Naive B cell (primary cell): Measurements from ENCODE around the gene YTHDF1. TPM values are rescaled to one million over a fixed set of nuclear protein-coding genes. Genes with fewer than 3 reads are reported as not detected.

Experiments used
- ATAC-seq, 2 donors: fragments of 150-1000 bp; cut with Tn5 transposase; 2 replicates each; pipeline ENCODE4 v1.10.0; 2021; ENCODE audit warnings: low read depth in 2 of 2, mild to moderate bottlenecking in 2 of 2, moderate library complexity in 2 of 2
- DNase-seq: peaks from one replicate; pipeline ENCODE4 v3.0.0; 2022
- H3K27ac Mint-ChIP-seq, 6 donors: one replicate each; pipeline ENCODE4 v1.8.0; 2020 to 2022; ENCODE audit warnings: mild to moderate bottlenecking in 6 of 6, mixed read lengths in 6 of 6, moderate library complexity in 5 of 6, inconsistent platforms in 2 of 6
- H3K27me3 Mint-ChIP-seq, 3 donors: one replicate each; pipeline ENCODE4 v1.8.0; 2021 to 2022; ENCODE audit warnings: mixed read lengths in 3 of 3, mild to moderate bottlenecking in 1 of 3
- H3K36me3 Mint-ChIP-seq, 2 donors: one replicate each; pipeline ENCODE4 v1.8.0; 2020 to 2022; ENCODE audit warnings: mixed read lengths in 2 of 2, inconsistent platforms in 1 of 2, mild to moderate bottlenecking in 1 of 2
- H3K4me1 Mint-ChIP-seq, 3 donors: one replicate each; pipeline ENCODE4 v1.8.0; 2020 to 2022; ENCODE audit warnings: mixed read lengths in 3 of 3, inconsistent platforms in 1 of 3, mild to moderate bottlenecking in 1 of 3, moderate library complexity in 1 of 3
- H3K4me3 Mint-ChIP-seq, 8 donors: one replicate each; pipeline ENCODE4 v1.8.0; 2020 to 2022; ENCODE audit warnings: mild to moderate bottlenecking in 8 of 8, mixed read lengths in 8 of 8, moderate library complexity in 8 of 8, inconsistent platforms in 2 of 8
- H3K9me3 Mint-ChIP-seq, 7 donors: one replicate each; pipeline ENCODE4 v1.8.0; 2020 to 2022; ENCODE audit warnings: mixed read lengths in 7 of 7, mild to moderate bottlenecking in 5 of 7, inconsistent platforms in 2 of 7, moderate library complexity in 1 of 7
- polyA plus RNA-seq, 6 donors: library from polyadenylated mRNA; unstranded; fragments of 300-500 nt; fragmentation: Illumina TruSeq; gene quantifications; one replicate each; pipeline ENCODE4 v1.2.3, GENCODE V29; 2021; ENCODE audit warnings: low read depth in 6 of 6

YTHDF1 gene
- polyA plus RNA-seq, 6 donors from 2014 or later = 27.4 to 41.9 (median 34.6) TPM

GRCh38 chr20:63173552-63174191 lies 42.3 kb downstream of the YTHDF1 start:
- ATAC-seq (no peak), DNase-seq (no peak)
- Mint-ChIP-seq H3K27me3 (peaks cover 21 to 71% (median 64%) of the 10 kb centered on the region in 3 donors), H3K27ac (no peak overlapping the region), H3K9me3 (peaks cover 0 to 5% (median 0%) of the 10 kb centered on the region in 7 donors), H3K4me1 (peaks cover 9 to 31% (median 23%) of the 10 kb centered on the region in 3 donors), H3K4me3 (no peak overlapping the region), H3K36me3 (peaks cover 0 to 12% of the 10 kb centered on the region in 2 donors)

GRCh38 chr20:63172726-63173125 lies 43.2 kb downstream of the YTHDF1 start:
- Mint-ChIP-seq H3K36me3 (peaks cover 0 to 12% of the 10 kb centered on the region in 2 donors), H3K27ac (no peak overlapping the region), H3K4me1 (peaks cover 7 to 28% (median 23%) of the 10 kb centered on the region in 3 donors), H3K4me3 (peak overlapping the region in 1 of 8 donors; percentile 41), H3K9me3 (peaks cover 0 to 5% (median 0%) of the 10 kb centered on the region in 7 donors), H3K27me3 (peaks cover 21 to 71% (median 64%) of the 10 kb centered on the region in 3 donors)
- DNase-seq (no peak), ATAC-seq (no peak)

GRCh38 chr20:63171991-63172390 lies 43.9 kb downstream of the YTHDF1 start:
- peaks cover 21 to 69% (median 64%) of the 10 kb centered on the region in 3 donors for H3K27me3 Mint-ChIP-seq
- H3K27ac Mint-ChIP-seq = no peak overlapping the region
- peak overlapping the region in 1 of 8 donors; percentile 34 for H3K4me3 Mint-ChIP-seq
- no peak for DNase-seq
- ATAC-seq = no peak
- H3K9me3 Mint-ChIP-seq = peaks cover 0 to 5% (median 0%) of the 10 kb centered on the region in 7 donors
- H3K36me3 Mint-ChIP-seq = peaks cover 0 to 12% of the 10 kb centered on the region in 2 donors
- H3K4me1 Mint-ChIP-seq = peaks cover 7 to 24% (median 20%) of the 10 kb centered on the region in 3 donors

GRCh38 chr20:63169681-63170080 lies 46.2 kb downstream of the YTHDF1 start:
- ATAC-seq = no peak
- no peak overlapping the region for H3K4me3 Mint-ChIP-seq
- H3K4me1 Mint-ChIP-seq = peaks cover 3 to 13% (median 12%) of the 10 kb centered on the region in 3 donors

GRCh38 chr20:63168861-63169260 lies 47.1 kb downstream of the YTHDF1 start:
- ATAC-seq (no peak), DNase-seq (no peak)
- peaks cover 16 to 44% (median 40%) of the 10 kb centered on the region in 3 donors for H3K27me3 Mint-ChIP-seq
- peaks cover 0 to 9% (median 9%) of the 10 kb centered on the region in 3 donors for H3K4me1 Mint-ChIP-seq
- no peak overlapping the region for H3K27ac Mint-ChIP-seq
- peaks cover 0 to 12% of the 10 kb centered on the region in 2 donors for H3K36me3 Mint-ChIP-seq
- no peak overlapping the region for H3K4me3 Mint-ChIP-seq
- H3K9me3 Mint-ChIP-seq = peaks cover 0 to 5% (median 0%) of the 10 kb centered on the region in 7 donors

More at GRCh38 chr20:63169681-63170080, 46.2 kb downstream of the YTHDF1 start:
- Mint-ChIP-seq H3K9me3 (peaks cover 0 to 5% (median 0%) of the 10 kb centered on the region in 7 donors), H3K27ac (no peak overlapping the region), H3K27me3 (peaks cover 16 to 50% (median 48%) of the 10 kb centered on the region in 3 donors), H3K36me3 (peaks cover 0 to 12% of the 10 kb centered on the region in 2 donors)
- DNase-seq = no peak

- Mint-ChIP-seq H3K27me3 (peaks cover 16 to 46% (median 35%) of the 10 kb centered on the region in 3 donors), H3K9me3 (peaks cover 0 to 5% (median 0%) of the 10 kb centered on the region in 7 donors), H3K36me3 (peaks cover 0 to 12% of the 10 kb centered on the region in 2 donors), H3K4me1 (peaks cover 0 to 9% (median 9%) of the 10 kb centered on the region in 3 donors), H3K27ac (no peak overlapping the region), H3K4me3 (no peak overlapping the region)
- DNase-seq (no peak), ATAC-seq (no peak)
These were observed 47.9 kb downstream of the YTHDF1 start for GRCh38 chr20:63167918-63168520.

- Mint-ChIP-seq H3K4me3 (no peak overlapping the region), H3K27ac (no peak overlapping the region), H3K27me3 (peaks cover 15 to 40% (median 29%) of the 10 kb centered on the region in 3 donors), H3K36me3 (peaks cover 0 to 9% of the 10 kb centered on the region in 2 donors), H3K4me1 (peaks cover 0 to 9% (median 8%) of the 10 kb centered on the region in 3 donors), H3K9me3 (peaks cover 0 to 5% (median 0%) of the 10 kb centered on the region in 7 donors)
- ATAC-seq (no peak), DNase-seq (no peak)
These were observed 48.7 kb downstream of the YTHDF1 start for GRCh38 chr20:63167026-63167917.

GRCh38 chr20:63166193-63167020 lies 49.5 kb downstream of the YTHDF1 start:
- DNase-seq (no peak), ATAC-seq (no peak)
- Mint-ChIP-seq H3K27ac (peak overlapping the region in 1 of 6 donors; percentile 65), H3K4me3 (peak overlapping the region in 1 of 8 donors; percentile 16), H3K9me3 (no peaks in the 10 kb centered on the region), H3K4me1 (no peaks in the 10 kb centered on the region), H3K36me3 (peaks cover 0 to under 1% of the 10 kb centered on the region in 2 donors), H3K27me3 (peaks cover 6 to 39% (median 27%) of the 10 kb centered on the region in 3 donors)

- peak overlapping the region in 1 of 6 donors; percentile 65 for H3K27ac Mint-ChIP-seq
- H3K9me3 Mint-ChIP-seq = no peaks in the 10 kb centered on the region
- ATAC-seq (no peak), DNase-seq (no peak)
- no peaks in the 10 kb centered on the region for H3K4me1 Mint-ChIP-seq
- H3K36me3 Mint-ChIP-seq = no peaks in the 10 kb centered on the region
- peaks cover 0 to 37% (median 22%) of the 10 kb centered on the region in 3 donors for H3K27me3 Mint-ChIP-seq
- H3K4me3 Mint-ChIP-seq = no peak overlapping the region
These were observed 50.4 kb downstream of the YTHDF1 start for GRCh38 chr20:63165356-63166192.

- DNase-seq (no peak), ATAC-seq (no peak)
- Mint-ChIP-seq H3K36me3 (no peaks in the 10 kb centered on the region), H3K27me3 (peaks cover 0 to 28% (median 14%) of the 10 kb centered on the region in 3 donors), H3K9me3 (no peaks in the 10 kb centered on the region), H3K4me1 (no peaks in the 10 kb centered on the region), H3K27ac (no peak overlapping the region), H3K4me3 (no peak overlapping the region)
These were observed 51.2 kb downstream of the YTHDF1 start for GRCh38 chr20:63164484-63165355.
